Immature natural killer cell (primary cell): ENCODE results near the gene MED27. TPM values are rescaled to one million over a fixed set of nuclear protein-coding genes. Genes with fewer than 3 reads are reported as not detected.
"Not testable (repeated sequence)": the region's sequence is repeated elsewhere in the genome, so short reads cannot be mapped to it uniquely, and the experiment has no call there.

Experiments
- DNase-seq, 3 donors: peaks; one replicate each; pipeline ENCODE4 v3.0.0; 2022; ENCODE audit warnings: mixed read lengths in 1 of 3
- H3K27ac Mint-ChIP-seq, 6 donors: one replicate each; pipeline ENCODE4 v1.8.0; 2020; ENCODE audit warnings: mixed read lengths in 6 of 6, mild to moderate bottlenecking in 5 of 6, inconsistent platforms in 4 of 6, moderate library complexity in 3 of 6
- H3K27me3 Mint-ChIP-seq, 3 donors: one replicate each; pipeline ENCODE4 v1.8.0; 2020 to 2021; ENCODE audit warnings: low read depth in 3 of 3, mild to moderate bottlenecking in 3 of 3, mixed read lengths in 3 of 3, moderate library complexity in 3 of 3, inconsistent platforms in 1 of 3
- H3K36me3 Mint-ChIP-seq, 3 donors: one replicate each; pipeline ENCODE4 v1.8.0; 2020; ENCODE audit warnings: mixed read lengths in 3 of 3, inconsistent platforms in 2 of 3, mild to moderate bottlenecking in 2 of 3
- H3K4me1 Mint-ChIP-seq, 2 donors: one replicate each; pipeline ENCODE4 v1.8.0; 2020; ENCODE audit warnings: inconsistent platforms in 2 of 2, mild to moderate bottlenecking in 2 of 2, mixed read lengths in 2 of 2, moderate library complexity in 1 of 2
- H3K4me3 Mint-ChIP-seq, 5 donors: one replicate each; pipeline ENCODE4 v1.8.0; 2020; ENCODE audit warnings: mild to moderate bottlenecking in 5 of 5, mixed read lengths in 5 of 5, inconsistent platforms in 3 of 5, moderate library complexity in 3 of 5
- H3K9me3 Mint-ChIP-seq, 6 donors: one replicate each; pipeline ENCODE4 v1.8.0; 2020; ENCODE audit warnings: mild to moderate bottlenecking in 6 of 6, mixed read lengths in 6 of 6, inconsistent platforms in 4 of 6, moderate library complexity in 3 of 6
- polyA plus RNA-seq, 3 donors: library from polyadenylated mRNA; unstranded; fragments of 300-500 nt; fragmentation: Illumina TruSeq; gene quantifications; one replicate each; pipeline ENCODE4 v1.2.3, GENCODE V29; 2021

Gene MED27
- polyA plus RNA-seq, 3 donors from 2014 or later = 46.3 to 90.1 (median 53.7) TPM

DNA sequence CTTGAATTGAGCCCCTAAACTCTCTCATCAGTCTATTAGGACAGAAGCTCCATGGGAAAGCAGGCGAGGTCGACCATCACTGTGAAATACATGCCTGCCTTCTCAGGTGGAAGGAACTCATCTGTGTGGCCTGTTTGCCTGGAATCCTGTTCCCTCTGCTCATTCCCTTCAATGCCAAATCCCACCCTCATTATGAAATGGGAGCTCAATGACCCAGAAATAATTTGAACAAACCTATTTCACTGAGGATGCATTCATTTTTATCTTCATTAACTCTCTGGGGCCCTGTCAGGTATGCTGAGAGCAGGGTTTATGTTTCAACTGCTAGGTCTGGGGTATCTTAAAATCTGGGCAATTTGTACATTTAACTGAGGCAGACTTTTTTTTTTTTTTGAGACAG lies 142.2 kb downstream of the MED27 start:
- peaks cover 11 to 28% (median 22%) of the 10 kb centered on the region in 3 donors for H3K36me3 Mint-ChIP-seq
- H3K4me1 Mint-ChIP-seq = no peaks in the 10 kb centered on the region
- H3K9me3 Mint-ChIP-seq = no peaks in the 10 kb centered on the region
- no peaks in the 10 kb centered on the region for H3K27me3 Mint-ChIP-seq
- DNase-seq = no peak
- H3K4me3 Mint-ChIP-seq = no peak overlapping the region
- H3K27ac Mint-ChIP-seq = no peak overlapping the region

DNA sequence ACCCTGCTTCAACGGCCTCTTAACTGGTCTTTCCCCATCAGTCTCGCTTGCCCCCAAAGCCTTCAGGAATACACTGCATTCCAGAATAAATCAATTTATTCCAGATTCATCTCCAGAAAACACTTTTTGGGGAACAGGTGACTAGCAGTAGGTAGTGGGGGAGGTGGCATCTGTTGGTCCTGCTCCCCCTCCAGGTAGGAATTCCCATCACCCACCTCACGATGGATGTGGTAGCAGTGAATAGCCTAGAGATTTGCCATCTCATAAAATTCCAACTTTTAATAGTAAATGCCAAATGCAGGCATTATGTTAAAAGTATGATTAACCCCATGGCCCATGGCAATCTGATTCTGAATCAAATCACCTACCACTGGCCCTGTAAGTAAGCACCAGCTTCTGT lies 142.7 kb downstream of the MED27 start:
- H3K9me3 Mint-ChIP-seq = no peaks in the 10 kb centered on the region
- H3K4me1 Mint-ChIP-seq = no peaks in the 10 kb centered on the region
- peaks cover 11 to 23% (median 22%) of the 10 kb centered on the region in 3 donors for H3K36me3 Mint-ChIP-seq

DNA sequence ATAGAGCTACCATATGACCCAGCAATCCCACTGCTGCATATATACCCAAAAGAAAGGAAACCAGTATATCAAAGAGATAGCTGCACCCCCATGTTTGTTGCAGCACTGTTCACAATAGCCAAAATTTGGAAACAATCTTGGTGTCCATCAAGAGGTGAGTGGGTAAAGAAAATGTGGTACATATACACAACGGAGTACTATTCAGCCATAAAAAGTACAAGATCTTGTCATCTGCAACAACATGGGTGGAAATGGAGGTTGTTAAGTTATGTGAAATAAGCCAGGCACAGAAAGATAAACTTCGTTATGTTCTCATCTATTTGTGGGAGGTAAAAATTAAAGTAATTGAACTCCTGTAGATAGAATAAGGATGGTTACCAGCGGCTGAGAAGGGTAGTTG lies 145.0 kb downstream of the MED27 start:
- no peak overlapping the region for H3K27ac Mint-ChIP-seq
- no peak for DNase-seq
- no peak overlapping the region for H3K4me3 Mint-ChIP-seq
- H3K4me1 Mint-ChIP-seq = peaks cover 0 to 2% of the 10 kb centered on the region in 2 donors
- no peaks in the 10 kb centered on the region for H3K27me3 Mint-ChIP-seq
- peaks cover 11 to 22% (median 18%) of the 10 kb centered on the region in 3 donors for H3K36me3 Mint-ChIP-seq
- H3K9me3 Mint-ChIP-seq = no peaks in the 10 kb centered on the region

More for the DNA sequence above, 142.7 kb downstream of the MED27 start:
- no peak for DNase-seq
- H3K4me3 Mint-ChIP-seq = no peak overlapping the region
- H3K27ac Mint-ChIP-seq = no peak overlapping the region
- H3K27me3 Mint-ChIP-seq = no peaks in the 10 kb centered on the region

DNA sequence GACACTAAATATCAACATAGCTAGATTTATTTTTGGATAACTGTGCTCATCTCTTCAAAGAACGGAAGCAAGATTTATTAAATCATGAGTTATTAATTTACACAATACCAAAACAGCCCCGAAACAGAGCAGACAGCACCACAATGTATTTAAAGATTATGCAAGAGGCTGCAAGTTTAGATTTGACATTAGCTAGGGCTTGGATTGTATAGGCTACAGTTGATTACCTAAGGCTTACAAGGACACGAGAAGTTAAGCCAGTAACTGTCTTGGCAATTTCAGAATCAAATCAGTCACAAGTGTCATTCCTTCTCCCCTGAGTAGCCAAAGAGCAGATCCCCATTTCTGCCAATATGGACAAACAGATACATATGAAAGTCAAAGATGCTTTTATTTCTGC lies 152.6 kb downstream of the MED27 start:
- no peaks in the 10 kb centered on the region for H3K9me3 Mint-ChIP-seq

DNA sequence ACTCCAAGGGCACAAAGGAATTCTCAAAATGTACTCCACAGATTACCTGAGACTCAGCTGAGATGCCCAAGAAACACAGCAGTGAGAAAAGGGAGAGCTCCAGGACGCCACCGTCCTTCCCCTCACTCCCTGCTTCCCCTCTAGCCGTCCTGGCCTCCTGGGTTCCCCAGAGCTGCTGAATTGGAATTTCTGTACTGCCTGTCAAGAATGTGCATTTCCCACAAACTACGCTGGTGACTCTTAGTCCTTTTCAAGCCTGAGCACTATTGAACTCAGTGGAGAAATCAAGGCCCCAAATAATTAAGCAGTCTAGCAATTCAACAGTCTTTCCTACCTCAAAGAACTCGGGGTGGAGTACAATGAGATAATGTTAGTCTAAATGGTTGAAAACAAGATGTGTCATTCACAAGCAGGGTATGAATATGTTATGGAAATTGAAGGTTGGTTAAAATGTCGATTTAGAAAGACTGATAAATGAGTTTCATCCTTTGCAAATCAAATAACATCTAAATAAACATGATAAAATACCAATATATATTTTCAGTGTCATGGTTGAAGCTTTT lies 153.2 kb downstream of the MED27 start:
- H3K36me3 Mint-ChIP-seq = peaks cover 0 to 5% (median 4%) of the 10 kb centered on the region in 3 donors
- H3K27me3 Mint-ChIP-seq = no peaks in the 10 kb centered on the region
- no peak for DNase-seq
- H3K4me3 Mint-ChIP-seq = no peak overlapping the region
- H3K4me1 Mint-ChIP-seq = peaks cover 0 to 2% of the 10 kb centered on the region in 2 donors
- no peak overlapping the region for H3K27ac Mint-ChIP-seq
- H3K9me3 Mint-ChIP-seq = no peaks in the 10 kb centered on the region

More for the DNA sequence above, 152.6 kb downstream of the MED27 start:
- H3K27ac Mint-ChIP-seq = no peak overlapping the region
- DNase-seq = no peak
- no peaks in the 10 kb centered on the region for H3K27me3 Mint-ChIP-seq
- peaks cover 0 to 5% (median 4%) of the 10 kb centered on the region in 3 donors for H3K36me3 Mint-ChIP-seq
- peaks cover 0 to 2% of the 10 kb centered on the region in 2 donors for H3K4me1 Mint-ChIP-seq
- H3K4me3 Mint-ChIP-seq = no peak overlapping the region

DNA sequence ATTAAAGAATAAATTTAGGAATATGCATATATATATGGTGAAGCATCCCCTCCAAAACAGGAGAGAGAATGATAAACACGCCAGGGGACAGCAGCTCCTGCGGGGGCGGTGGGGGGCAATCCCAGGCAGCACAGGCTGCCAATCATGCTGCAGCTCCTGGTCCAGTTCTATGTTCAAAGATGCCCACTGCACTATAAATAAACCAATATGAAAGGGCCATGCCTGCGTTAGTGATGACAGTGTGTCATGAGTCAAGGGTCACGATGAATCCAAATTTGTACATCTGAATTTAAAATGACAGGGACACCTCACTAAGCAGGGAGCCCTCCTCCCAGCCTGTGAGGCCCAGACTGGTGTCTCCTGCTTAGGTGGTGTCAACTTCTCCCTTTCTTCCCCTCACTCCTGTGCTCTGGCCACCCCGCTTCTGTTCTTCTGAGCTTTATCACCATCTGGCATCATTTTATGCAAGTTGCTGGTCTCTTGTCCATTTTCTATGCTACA lies 153.9 kb downstream of the MED27 start:
- Mint-ChIP-seq H3K27me3 (no peaks in the 10 kb centered on the region), H3K4me3 (no peak overlapping the region), H3K27ac (no peak overlapping the region), H3K36me3 (peaks cover 3 to 5% (median 4%) of the 10 kb centered on the region in 3 donors), H3K4me1 (peaks cover 0 to 2% of the 10 kb centered on the region in 2 donors), H3K9me3 (no peaks in the 10 kb centered on the region)
- no peak for DNase-seq

DNA sequence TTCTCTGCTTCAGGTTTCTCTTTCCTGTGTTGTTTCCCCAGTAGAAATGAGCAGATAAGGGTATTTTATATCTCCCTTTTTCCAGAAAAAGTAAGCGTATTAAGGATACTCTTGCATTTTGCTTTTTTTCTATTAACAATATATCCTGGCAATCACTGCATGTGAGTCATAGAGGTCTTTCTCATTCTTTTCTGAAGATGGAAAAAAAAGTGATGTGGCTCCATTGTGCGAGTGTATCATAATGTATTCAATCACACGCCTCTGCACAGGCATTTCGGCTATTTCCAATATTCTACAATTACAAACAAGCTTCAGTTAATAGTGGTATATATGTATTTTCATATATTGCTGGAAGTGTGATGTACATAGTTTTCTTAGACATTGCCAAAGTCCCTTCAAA lies 155.9 kb downstream of the MED27 start:
- H3K27ac Mint-ChIP-seq = no peak overlapping the region
- no peak overlapping the region for H3K4me3 Mint-ChIP-seq
- H3K9me3 Mint-ChIP-seq = no peaks in the 10 kb centered on the region
- peaks cover 3 to 9% (median 5%) of the 10 kb centered on the region in 3 donors for H3K36me3 Mint-ChIP-seq
- H3K4me1 Mint-ChIP-seq = no peaks in the 10 kb centered on the region
- no peaks in the 10 kb centered on the region for H3K27me3 Mint-ChIP-seq
- no peak for DNase-seq

DNA sequence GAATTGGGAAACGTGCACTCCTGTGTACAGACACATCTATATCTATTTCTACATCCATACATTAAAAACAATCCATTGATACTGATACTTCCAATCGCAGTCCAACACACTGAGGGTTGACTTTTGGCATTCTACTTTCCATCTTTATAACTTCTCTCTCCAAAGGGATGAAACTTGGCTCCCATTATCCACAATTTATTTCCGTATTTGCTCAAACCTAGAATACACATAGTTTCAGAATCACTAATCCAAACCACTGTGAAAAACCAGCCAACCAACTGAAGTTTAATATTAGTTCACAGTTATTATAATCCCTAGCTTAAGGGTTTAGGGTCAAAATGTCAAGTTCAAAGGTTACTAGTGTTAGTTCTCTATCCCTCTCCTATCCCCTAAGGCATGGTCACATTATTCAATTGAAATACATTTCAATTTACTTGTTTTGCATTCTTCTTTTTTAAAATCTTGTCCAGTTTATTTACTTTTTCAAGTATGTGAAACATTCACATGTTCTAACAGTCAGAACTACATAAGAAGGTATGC lies 156.5 kb downstream of the MED27 start:
- no peaks in the 10 kb centered on the region for H3K9me3 Mint-ChIP-seq
- no peaks in the 10 kb centered on the region for H3K27me3 Mint-ChIP-seq
- H3K27ac Mint-ChIP-seq = no peak overlapping the region
- DNase-seq = no peak
- no peak overlapping the region for H3K4me3 Mint-ChIP-seq
- no peaks in the 10 kb centered on the region for H3K4me1 Mint-ChIP-seq
- peaks cover 3 to 9% (median 5%) of the 10 kb centered on the region in 3 donors for H3K36me3 Mint-ChIP-seq

DNA sequence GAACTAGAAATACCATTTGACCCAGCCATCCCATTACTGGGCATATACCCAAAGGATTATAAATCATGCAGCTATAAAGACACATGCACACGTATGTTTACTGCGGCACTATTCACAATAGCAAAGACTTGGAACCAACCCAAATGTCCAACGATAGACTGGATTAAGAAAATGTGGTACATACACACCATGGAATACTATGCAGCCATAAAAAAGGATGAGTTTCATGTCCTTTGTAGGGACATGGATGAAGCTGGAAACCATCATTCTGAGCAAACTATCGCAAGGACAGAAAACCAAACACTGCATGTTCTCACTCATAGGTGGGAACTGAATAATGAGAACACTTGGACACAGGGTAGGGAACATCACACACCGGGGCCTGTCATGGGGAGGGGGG lies 158.0 kb downstream of the MED27 start:
- not testable (repeated sequence) for H3K27me3 Mint-ChIP-seq, H3K4me1 Mint-ChIP-seq, H3K9me3 Mint-ChIP-seq, DNase-seq, H3K4me3 Mint-ChIP-seq, H3K27ac Mint-ChIP-seq, H3K36me3 Mint-ChIP-seq

DNA sequence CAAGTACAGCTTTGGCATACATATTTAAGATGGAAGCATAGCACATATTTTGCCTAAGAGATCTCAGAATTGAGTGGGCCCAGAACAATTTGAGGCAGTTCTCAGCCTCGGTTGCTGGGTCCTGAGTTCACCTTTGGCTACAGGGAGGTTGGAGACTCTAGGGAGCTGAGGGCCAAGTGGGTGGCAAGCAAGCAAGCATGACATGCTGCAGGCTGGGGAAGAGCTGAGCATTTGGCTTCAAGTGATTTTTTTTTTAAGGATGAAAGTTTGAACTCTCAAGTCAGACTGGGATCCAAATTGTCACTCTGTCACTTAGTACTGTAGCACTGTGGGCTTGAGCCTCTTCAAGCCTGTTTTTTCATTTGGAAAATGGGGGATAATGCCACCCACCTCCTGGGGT lies 160.5 kb downstream of the MED27 start:
- Mint-ChIP-seq H3K27me3 (no peaks in the 10 kb centered on the region), H3K27ac (no peak overlapping the region), H3K36me3 (peaks cover 5 to 9% (median 9%) of the 10 kb centered on the region in 3 donors), H3K4me3 (no peak overlapping the region), H3K4me1 (no peaks in the 10 kb centered on the region), H3K9me3 (no peaks in the 10 kb centered on the region)
- DNase-seq = no peak

DNA sequence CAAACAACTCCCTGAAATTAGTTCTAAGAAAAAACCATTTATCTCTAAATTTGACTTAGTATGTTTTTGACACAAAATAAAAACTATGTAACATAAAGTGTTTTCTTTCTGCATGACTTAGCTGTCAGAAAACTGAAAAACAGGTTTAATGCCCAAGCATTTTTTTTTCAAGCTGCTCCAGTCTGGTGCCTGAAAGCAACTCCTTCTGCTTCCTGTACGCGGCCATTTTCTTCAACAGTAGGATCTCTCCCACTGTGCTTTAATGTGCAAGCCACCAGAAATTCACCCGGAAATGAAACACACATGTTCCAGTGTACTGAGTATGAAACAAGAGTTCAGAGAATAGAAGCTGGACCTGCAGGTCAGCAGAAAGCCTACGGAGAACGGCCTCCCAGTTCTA lies 161.2 kb downstream of the MED27 start:
- peaks cover 5 to 9% (median 9%) of the 10 kb centered on the region in 3 donors for H3K36me3 Mint-ChIP-seq

DNA sequence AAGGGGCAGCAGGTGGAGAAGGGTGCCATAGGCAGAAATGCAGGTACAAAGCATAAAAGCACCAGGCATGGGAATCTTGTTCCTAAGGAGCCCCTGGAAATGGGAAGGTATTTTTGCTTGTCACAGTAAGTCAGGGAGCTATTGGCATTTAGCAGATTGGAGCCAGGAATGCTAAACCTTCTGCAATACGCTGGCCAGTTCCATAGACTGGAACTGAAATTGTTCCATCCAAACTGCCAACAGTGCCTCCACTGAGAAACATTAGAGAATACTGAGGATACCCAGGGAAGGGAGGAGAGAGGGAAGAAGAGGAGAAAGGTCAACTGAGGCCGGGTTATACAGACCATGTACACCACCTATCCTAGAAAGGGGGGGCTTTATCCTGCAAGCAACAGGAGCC lies 162.7 kb downstream of the MED27 start:
- no peak for DNase-seq
- Mint-ChIP-seq H3K27me3 (no peaks in the 10 kb centered on the region), H3K27ac (no peak overlapping the region), H3K9me3 (no peaks in the 10 kb centered on the region), H3K36me3 (peaks cover 0 to 9% (median 5%) of the 10 kb centered on the region in 3 donors), H3K4me1 (no peaks in the 10 kb centered on the region), H3K4me3 (no peak overlapping the region)

More for the DNA sequence above, 161.2 kb downstream of the MED27 start:
- no peak overlapping the region for H3K27ac Mint-ChIP-seq
- no peaks in the 10 kb centered on the region for H3K4me1 Mint-ChIP-seq
- no peaks in the 10 kb centered on the region for H3K9me3 Mint-ChIP-seq
- no peaks in the 10 kb centered on the region for H3K27me3 Mint-ChIP-seq
- no peak for DNase-seq
- no peak overlapping the region for H3K4me3 Mint-ChIP-seq

DNA sequence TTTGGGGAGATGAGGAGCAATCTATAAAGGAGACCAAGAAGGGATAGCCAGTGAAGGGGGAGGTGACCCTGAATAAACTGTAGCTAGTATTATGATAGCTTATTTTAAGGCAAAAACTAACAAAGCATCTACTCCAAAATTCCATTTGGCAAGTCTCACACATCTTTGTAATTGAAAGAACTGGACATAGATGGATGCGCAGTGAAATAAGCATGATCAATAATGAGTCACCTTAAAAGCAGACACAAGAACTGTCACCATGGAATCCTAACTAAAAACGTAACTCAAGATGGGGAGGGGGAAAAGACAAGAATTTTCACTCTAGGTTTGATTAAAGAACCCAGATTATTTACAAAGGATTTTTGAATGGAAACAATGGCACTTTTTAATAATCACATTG lies 164.5 kb downstream of the MED27 start:
- Mint-ChIP-seq H3K27me3 (no peaks in the 10 kb centered on the region), H3K4me3 (no peak overlapping the region), H3K9me3 (no peaks in the 10 kb centered on the region), H3K4me1 (no peaks in the 10 kb centered on the region), H3K36me3 (peaks cover 0 to 10% (median 0%) of the 10 kb centered on the region in 3 donors), H3K27ac (no peak overlapping the region)
- DNase-seq = no peak

DNA sequence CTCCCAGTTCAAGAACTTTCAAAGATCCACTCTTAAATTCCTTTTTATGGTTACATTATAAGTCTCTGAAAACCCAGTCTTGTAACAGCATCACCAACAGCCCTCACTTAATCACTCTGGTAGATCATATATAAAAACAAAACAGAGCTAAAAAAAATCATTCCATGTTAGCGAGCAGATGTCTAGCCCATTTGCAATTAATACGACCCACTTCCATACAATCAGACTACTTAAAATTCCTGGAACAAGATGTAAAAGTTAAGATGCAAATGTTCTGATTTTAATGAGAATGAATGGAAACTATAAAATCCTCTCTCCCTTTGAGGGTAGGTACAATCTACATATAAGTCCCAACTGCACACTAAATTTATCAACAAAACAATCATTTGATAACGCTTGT lies 167.0 kb downstream of the MED27 start:
- no peaks in the 10 kb centered on the region for H3K9me3 Mint-ChIP-seq
- H3K27ac Mint-ChIP-seq = no peak overlapping the region
- no peak overlapping the region for H3K4me3 Mint-ChIP-seq
- DNase-seq = no peak
- peaks cover 0 to 10% (median 0%) of the 10 kb centered on the region in 3 donors for H3K36me3 Mint-ChIP-seq
- H3K27me3 Mint-ChIP-seq = peaks cover 0 to 2% (median 0%) of the 10 kb centered on the region in 3 donors
- no peaks in the 10 kb centered on the region for H3K4me1 Mint-ChIP-seq

DNA sequence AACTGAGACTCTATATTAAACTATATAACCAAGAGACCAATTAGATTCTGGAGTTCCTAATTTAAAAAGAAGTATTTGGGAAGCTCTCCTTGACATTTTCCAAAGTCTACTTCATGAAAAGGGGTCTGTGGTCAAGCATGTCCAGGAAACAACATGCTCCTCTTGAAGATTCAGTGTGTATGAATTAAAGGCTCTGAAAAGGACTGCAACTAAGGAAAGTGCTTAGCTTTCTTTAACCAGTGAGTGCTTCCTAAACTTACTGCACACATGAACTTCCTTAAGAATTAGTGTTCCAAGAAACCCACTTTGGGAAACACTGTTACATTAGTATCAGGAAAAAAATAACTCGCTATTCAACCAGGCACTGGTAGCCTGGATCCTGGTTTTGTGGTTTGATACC lies 167.6 kb downstream of the MED27 start:
- Mint-ChIP-seq H3K27ac (no peak overlapping the region), H3K27me3 (peaks cover 0 to 2% (median 0%) of the 10 kb centered on the region in 3 donors), H3K36me3 (peaks cover 0 to 10% (median 0%) of the 10 kb centered on the region in 3 donors), H3K4me1 (no peaks in the 10 kb centered on the region), H3K4me3 (no peak overlapping the region), H3K9me3 (no peaks in the 10 kb centered on the region)
- DNase-seq = no peak
